ENCODE results near the gene USP17L20.
"Not testable (repeated sequence)": the region's sequence is repeated elsewhere in the genome, so short reads cannot be mapped to it uniquely, and the experiment has no call there.

USP17L20 gene

GRCh38 chr4:9257824-9258223, at the start of gene USP17L20:
TSS of gene USP17L20 (plus strand) at chr4:9258124. CDS start at chr4:9258124, 0 bp downstream.
- DNase-seq = not testable (repeated sequence)

- DNase-seq = not testable (repeated sequence)
These were observed 47.6 kb upstream of the USP17L20 start, which contains the start of gene USP17L10 for GRCh38 chr4:9210357-9210756. TSS of gene USP17L10 (plus strand) at chr4:9210657. CDS start at chr4:9210657, 0 bp downstream.

- DNase-seq = not testable (repeated sequence)
These were observed 43.2 kb upstream of the USP17L20 start for GRCh38 chr4:9214701-9215100.

- DNase-seq = not testable (repeated sequence)
These were observed 42.8 kb upstream of the USP17L20 start, which contains the start of gene USP17L11 for GRCh38 chr4:9215105-9215504. TSS of gene USP17L11 (plus strand) at chr4:9215405. CDS start at chr4:9215405, 0 bp downstream.

- not testable (repeated sequence) for DNase-seq
These were observed 38.1 kb upstream of the USP17L20 start, which contains the start of gene USP17L12 for GRCh38 chr4:9219852-9220251. TSS of gene USP17L12 (plus strand) at chr4:9220152. CDS start at chr4:9220152, 0 bp downstream.

GRCh38 chr4:9224596-9224995, 33.3 kb upstream of the USP17L20 start, which contains the start of gene USP17L13:
TSS of gene USP17L13 (plus strand) at chr4:9224896. CDS start at chr4:9224896, 0 bp downstream.
- DNase-seq = not testable (repeated sequence)

GRCh38 chr4:9230249-9230648, 27.7 kb upstream of the USP17L20 start:
- DNase-seq = not testable (repeated sequence)

GRCh38 chr4:9234085-9234484, 23.8 kb upstream of the USP17L20 start, which contains the start of gene USP17L15:
TSS of gene USP17L15 (plus strand) at chr4:9234385. CDS start at chr4:9234385, 0 bp downstream.
- DNase-seq = not testable (repeated sequence)

- DNase-seq = peak in 1 of 2 donors; percentile 17
These were observed 19.5 kb upstream of the USP17L20 start for GRCh38 chr4:9238461-9238860.

- not testable (repeated sequence) for DNase-seq
These were observed 14.3 kb upstream of the USP17L20 start, which contains the start of gene USP17L17 for GRCh38 chr4:9243579-9243978. TSS of gene USP17L17 (plus strand) at chr4:9243879. CDS start at chr4:9243879, 0 bp downstream.

GRCh38 chr4:9247953-9248680, 9.8 kb upstream of the USP17L20 start, which contains the start of gene USP17L18:
TSS of gene USP17L18 (plus strand) at chr4:9248630. CDS start at chr4:9248630, 0 bp downstream.
- DNase-seq = not testable (repeated sequence)

GRCh38 chr4:9253078-9253477, 4.8 kb upstream of the USP17L20 start, which contains the start of gene USP17L19:
TSS of gene USP17L19 (plus strand) at chr4:9253378. CDS start at chr4:9253378, 0 bp downstream.
- DNase-seq = not testable (repeated sequence)

GRCh38 chr4:9262572-9262971, 4.6 kb downstream of the USP17L20 start, which contains the start of gene USP17L21:
TSS of gene USP17L21 (plus strand) at chr4:9262872. CDS start at chr4:9262872, 0 bp downstream.
- not testable (repeated sequence) for DNase-seq

GRCh38 chr4:9267319-9267718, 9.4 kb downstream of the USP17L20 start, which contains the start of gene USP17L22:
TSS of gene USP17L22 (plus strand) at chr4:9267619. CDS start at chr4:9267619, 0 bp downstream.
- DNase-seq = not testable (repeated sequence)

- DNase-seq = not testable (repeated sequence)
These were observed 13.8 kb downstream of the USP17L20 start for GRCh38 chr4:9271719-9272118.

Measured in CD4-positive, alpha-beta T cell treated with Interleukin-4 for 1 hour (primary cell).